Esophagus muscularis mucosa (tissue), 3 donors: ENCODE data around the gene TLCD2.
"Not testable (repeated sequence)": the region's sequence is repeated elsewhere in the genome, so short reads cannot be mapped to it uniquely, and the experiment has no call there.

Experiments used
- POLR2A ChIP-seq: fragments of 450-650 bp; IDR thresholded peaks from one replicate; pipeline ENCODE4 v1.6.1; 2017; ENCODE audit warnings: antibody characterized with exemption, moderate library complexity, mild to moderate bottlenecking, low read depth
- POLR2AphosphoS5 ChIP-seq, 2 donors: sonication (generic); formaldehyde crosslinking; IDR thresholded peaks; one replicate each; pipeline ENCODE4 v1.6.1; 2017; ENCODE audit warnings: antibody characterized with exemption in 2 of 2
- TF ChIP-seq, protein P1 (sequence below), 3 experiments: fragments of 200-600 bp in 2 of 3; fragments of 450-650 bp in 1 of 3; sonication (generic) in 2 of 3; IDR thresholded peaks; one replicate each; pipeline ENCODE4 v1.5.1; 2017 to 2019; ENCODE audit warnings: antibody characterized with exemption in 3 of 3, mild to moderate bottlenecking in 2 of 3, moderate library complexity in 1 of 3

DNA sequence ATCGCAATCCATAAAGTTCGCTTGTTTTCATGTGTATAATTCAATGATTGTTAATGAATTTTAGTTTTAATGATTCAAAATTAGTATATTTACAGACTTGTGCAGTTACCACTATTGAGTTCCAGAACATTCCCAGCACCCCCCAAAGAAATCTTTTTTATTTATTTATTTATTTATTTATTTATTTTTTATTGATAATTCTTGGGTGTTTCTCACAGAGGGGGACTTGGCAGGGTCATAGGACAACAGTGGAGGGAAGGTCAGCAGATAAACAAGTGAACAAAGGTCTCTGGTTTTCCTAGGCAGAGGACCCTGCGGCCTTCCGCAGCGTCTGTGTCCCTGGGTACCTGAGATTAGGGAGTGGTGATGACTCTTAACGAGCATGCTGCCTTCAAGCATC is 21.8 kb downstream of the TLCD2 start:
- TF ChIP-seq, protein P1, sequence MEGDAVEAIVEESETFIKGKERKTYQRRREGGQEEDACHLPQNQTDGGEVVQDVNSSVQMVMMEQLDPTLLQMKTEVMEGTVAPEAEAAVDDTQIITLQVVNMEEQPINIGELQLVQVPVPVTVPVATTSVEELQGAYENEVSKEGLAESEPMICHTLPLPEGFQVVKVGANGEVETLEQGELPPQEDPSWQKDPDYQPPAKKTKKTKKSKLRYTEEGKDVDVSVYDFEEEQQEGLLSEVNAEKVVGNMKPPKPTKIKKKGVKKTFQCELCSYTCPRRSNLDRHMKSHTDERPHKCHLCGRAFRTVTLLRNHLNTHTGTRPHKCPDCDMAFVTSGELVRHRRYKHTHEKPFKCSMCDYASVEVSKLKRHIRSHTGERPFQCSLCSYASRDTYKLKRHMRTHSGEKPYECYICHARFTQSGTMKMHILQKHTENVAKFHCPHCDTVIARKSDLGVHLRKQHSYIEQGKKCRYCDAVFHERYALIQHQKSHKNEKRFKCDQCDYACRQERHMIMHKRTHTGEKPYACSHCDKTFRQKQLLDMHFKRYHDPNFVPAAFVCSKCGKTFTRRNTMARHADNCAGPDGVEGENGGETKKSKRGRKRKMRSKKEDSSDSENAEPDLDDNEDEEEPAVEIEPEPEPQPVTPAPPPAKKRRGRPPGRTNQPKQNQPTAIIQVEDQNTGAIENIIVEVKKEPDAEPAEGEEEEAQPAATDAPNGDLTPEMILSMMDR (IDR thresholded peaks at IDR 0.05) = not testable (repeated sequence)
- not testable (repeated sequence) for TF ChIP-seq POLR2AphosphoS5 (IDR thresholded peaks at IDR 0.05); POLR2A
